Parathyroid adenoma (tissue), 2 donors: ENCODE measurements around the gene RBMS2.

Source experiments
- H2AFZ ChIP-seq: fragments of 300-600 bp; sonication (generic); one replicate; pipeline ENCODE4 v1.7.0; 2017; ENCODE audit warnings: antibody characterized with exemption, mild to moderate bottlenecking
- H3K27ac ChIP-seq: fragments of 300-600 bp; sonication (generic); one replicate; pipeline ENCODE4 v1.7.0; 2017
- H3K27me3 ChIP-seq: fragments of 300-600 bp; sonication (generic); one replicate; pipeline ENCODE4 v1.7.0; 2017; ENCODE audit warnings: low read length; ENCODE audit not compliant: control insufficient read depth, insufficient read depth
- H3K36me3 ChIP-seq: fragments of 300-600 bp; sonication (generic); one replicate; pipeline ENCODE4 v1.7.0; 2017; ENCODE audit warnings: low read length; ENCODE audit not compliant: control insufficient read depth, insufficient read depth
- H3K4me1 ChIP-seq: fragments of 300-600 bp; sonication (generic); one replicate; pipeline ENCODE4 v1.7.0; 2017; ENCODE audit warnings: control low read depth
- H3K4me2 ChIP-seq: fragments of 300-600 bp; sonication (generic); one replicate; pipeline ENCODE4 v1.7.0; 2017; ENCODE audit warnings: low read length
- H3K4me3 ChIP-seq: fragments of 300-600 bp; sonication (generic); one replicate; pipeline ENCODE4 v1.7.0; 2017; ENCODE audit warnings: low read depth, low read length
- H3K79me2 ChIP-seq: fragments of 300-600 bp; sonication (generic); one replicate; pipeline ENCODE4 v1.7.0; 2017; ENCODE audit warnings: control low read depth
- H3K9ac ChIP-seq: fragments of 300-600 bp; sonication (generic); one replicate; pipeline ENCODE4 v1.7.0; 2017; ENCODE audit warnings: mild to moderate bottlenecking
- H3K9me3 ChIP-seq: fragments of 300-600 bp; sonication (generic); one replicate; pipeline ENCODE4 v1.7.0; 2017; ENCODE audit warnings: low read length; ENCODE audit not compliant: control insufficient read depth
- CTCF ChIP-seq: fragments of 300-600 bp; sonication (generic); IDR thresholded peaks from one replicate; pipeline ENCODE4 v1.7.0; 2017; ENCODE audit warnings: antibody characterized with exemption, mild to moderate bottlenecking
- donor health status: primary hyperparathyroidism.

Gene RBMS2, protein sequence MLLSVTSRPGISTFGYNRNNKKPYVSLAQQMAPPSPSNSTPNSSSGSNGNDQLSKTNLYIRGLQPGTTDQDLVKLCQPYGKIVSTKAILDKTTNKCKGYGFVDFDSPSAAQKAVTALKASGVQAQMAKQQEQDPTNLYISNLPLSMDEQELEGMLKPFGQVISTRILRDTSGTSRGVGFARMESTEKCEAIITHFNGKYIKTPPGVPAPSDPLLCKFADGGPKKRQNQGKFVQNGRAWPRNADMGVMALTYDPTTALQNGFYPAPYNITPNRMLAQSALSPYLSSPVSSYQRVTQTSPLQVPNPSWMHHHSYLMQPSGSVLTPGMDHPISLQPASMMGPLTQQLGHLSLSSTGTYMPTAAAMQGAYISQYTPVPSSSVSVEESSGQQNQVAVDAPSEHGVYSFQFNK

GRCh38 chr12:56521590-56522371 lies at the start of gene RBMS2:
TSS of gene RBMS2 (plus strand) at chr12:56521820. CDS start at chr12:56522024, 204 bp downstream.
- TF ChIP-seq CTCF: no peak
- peaks cover 3% of the 10 kb centered on the region for H3K4me1 ChIP-seq

GRCh38 chr12:56474389-56474788 lies 47.2 kb upstream of the RBMS2 start:
- H3K27ac ChIP-seq: no peak overlapping the region
- no peaks in the 10 kb centered on the region for H3K4me1 ChIP-seq
- H3K4me3 ChIP-seq: no peak overlapping the region
- no peak for TF ChIP-seq CTCF
- no peak overlapping the region for H3K9ac ChIP-seq
- no peak overlapping the region for H3K4me2 ChIP-seq
- peaks cover 18% of the 10 kb centered on the region for H3K79me2 ChIP-seq
- H2AFZ ChIP-seq: no peak overlapping the region
- H3K9me3 ChIP-seq: no peaks in the 10 kb centered on the region
- no peaks in the 10 kb centered on the region for H3K36me3 ChIP-seq
- H3K27me3 ChIP-seq: no peaks in the 10 kb centered on the region

More at GRCh38 chr12:56521590-56522371, at the start of gene RBMS2:
- Histone ChIP-seq H3K9me3 (no peaks in the 10 kb centered on the region), H3K9ac (no peak within 1 kb of the TSS), H3K27ac (peak within 1 kb of the TSS; percentile 80), H3K79me2 (peaks cover 4% of the 10 kb centered on the region), H3K27me3 (no peaks in the 10 kb centered on the region), H3K4me3 (peak within 1 kb of the TSS; percentile 75), H3K36me3 (no peaks in the 10 kb centered on the region), H2AFZ (peak within 1 kb of the TSS; percentile 80), H3K4me2 (peak within 1 kb of the TSS; percentile 93)

DNA sequence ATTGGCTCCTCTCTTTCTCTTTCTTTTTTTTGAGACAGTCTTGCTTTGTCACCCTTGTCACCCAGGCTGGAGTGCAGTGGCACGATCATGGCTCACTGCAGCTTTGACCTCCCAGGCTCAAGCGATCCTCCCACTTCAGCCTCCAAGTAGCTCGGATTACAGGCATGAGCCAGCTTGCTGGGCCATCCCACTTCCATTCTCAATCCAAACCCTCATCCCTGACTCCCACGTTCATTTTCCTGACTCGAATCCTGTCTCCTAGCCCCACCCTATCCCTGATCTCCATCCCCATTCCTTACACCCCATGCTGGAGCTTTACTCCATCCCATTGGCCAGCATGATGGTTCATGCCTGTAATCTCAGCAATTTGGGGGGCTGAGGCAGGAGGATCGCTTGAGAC lies 45.5 kb upstream of the RBMS2 start:
- H2AFZ ChIP-seq: no peak overlapping the region
- H3K27ac ChIP-seq: no peak overlapping the region
- no peak overlapping the region for H3K4me3 ChIP-seq
- H3K9ac ChIP-seq: no peak overlapping the region
- TF ChIP-seq CTCF: no peak
- H3K36me3 ChIP-seq: no peaks in the 10 kb centered on the region
- no peaks in the 10 kb centered on the region for H3K4me1 ChIP-seq
- no peaks in the 10 kb centered on the region for H3K9me3 ChIP-seq
- H3K79me2 ChIP-seq: peaks cover 20% of the 10 kb centered on the region
- no peak overlapping the region for H3K4me2 ChIP-seq
- H3K27me3 ChIP-seq: no peaks in the 10 kb centered on the region

DNA sequence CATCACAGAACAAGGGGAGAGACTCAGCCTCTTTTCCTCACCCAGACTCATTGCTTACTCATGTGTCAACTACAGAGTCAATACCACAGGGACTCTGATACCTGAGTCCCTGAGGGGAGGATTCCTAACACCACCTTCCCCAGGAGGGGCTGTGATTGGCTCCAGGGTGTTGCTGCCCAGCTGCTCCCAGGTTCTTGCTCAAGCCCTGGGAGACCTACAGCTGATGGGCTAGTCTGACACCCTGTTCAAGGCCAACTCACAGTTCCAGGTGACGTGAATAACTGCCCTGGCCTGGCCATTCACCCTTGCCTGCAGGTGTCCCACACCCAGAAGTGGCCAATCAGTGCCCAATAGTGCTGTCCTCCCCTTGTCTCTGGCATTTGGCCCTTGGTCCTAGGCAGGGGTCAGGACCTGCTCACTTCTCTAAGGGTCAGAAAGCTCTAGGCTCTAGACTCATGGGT lies 44.6 kb upstream of the RBMS2 start:
- no peaks in the 10 kb centered on the region for H3K4me1 ChIP-seq
- H3K27me3 ChIP-seq: no peaks in the 10 kb centered on the region
- no peak for TF ChIP-seq CTCF
- H3K27ac ChIP-seq: no peak overlapping the region
- H2AFZ ChIP-seq: no peak overlapping the region
- H3K36me3 ChIP-seq: no peaks in the 10 kb centered on the region
- no peaks in the 10 kb centered on the region for H3K9me3 ChIP-seq
- no peak overlapping the region for H3K4me3 ChIP-seq
- no peak overlapping the region for H3K9ac ChIP-seq
- peaks cover 20% of the 10 kb centered on the region for H3K79me2 ChIP-seq
- H3K4me2 ChIP-seq: no peak overlapping the region
